Mesendoderm (in vitro differentiated cells): ENCODE data around the gene FTH1.
"Not testable (repeated sequence)": the region's sequence is repeated elsewhere in the genome, so short reads cannot be mapped to it uniquely, and the experiment has no call there.

ENCODE experiments used
- DNase-seq: peaks from one replicate; pipeline ENCODE4 v3.0.0; 2013
- H2AK5ac ChIP-seq: 2 replicates; pipeline ENCODE4 v1.6.1; 2013; ENCODE audit warnings: low read length, inconsistent platforms
- H2BK120ac ChIP-seq: 2 replicates; pipeline ENCODE4 v1.6.1; 2013; ENCODE audit warnings: low read depth, mild to moderate bottlenecking, low read length, moderate library complexity, mixed read lengths
- H2BK15ac ChIP-seq: replicated peaks from 2 replicates; pipeline ENCODE4 v1.6.1; 2013; ENCODE audit warnings: low read depth, mild to moderate bottlenecking, moderate library complexity
- H2BK5ac ChIP-seq: 2 replicates; pipeline ENCODE4 v1.6.1; 2013; ENCODE audit warnings: low read length, inconsistent platforms
- H3K18ac ChIP-seq: 2 replicates; pipeline ENCODE4 v1.6.1; 2013; ENCODE audit warnings: mild to moderate bottlenecking, low read length, mixed read lengths
- H3K23ac ChIP-seq: one replicate; pipeline ENCODE4 v1.6.1; 2013; ENCODE audit warnings: low read length
- H3K27ac ChIP-seq: 2 replicates; pipeline ENCODE4 v1.5.1; 2013; ENCODE audit warnings: low read depth, mild to moderate bottlenecking, inconsistent platforms, low read length, moderate library complexity
- H3K27me3 ChIP-seq: 2 replicates; pipeline ENCODE4 v1.6.1; 2013; ENCODE audit warnings: low read length, control low read depth, mild to moderate bottlenecking, inconsistent platforms; ENCODE audit not compliant: insufficient read depth, poor library complexity
- H3K36me3 ChIP-seq: 2 replicates; pipeline ENCODE4 v1.6.1; 2013; ENCODE audit warnings: low read length, inconsistent platforms; ENCODE audit not compliant: control insufficient read depth, insufficient read depth
- H3K4ac ChIP-seq: one replicate; pipeline ENCODE4 v1.6.1; 2013; ENCODE audit warnings: low read depth, mild to moderate bottlenecking, low read length, moderate library complexity
- H3K4me1 ChIP-seq: 2 replicates; pipeline ENCODE4 v1.6.1; 2013; ENCODE audit warnings: low read depth, low read length, inconsistent platforms; ENCODE audit not compliant: control insufficient read depth
- H3K4me2 ChIP-seq: 2 replicates; pipeline ENCODE4 v1.6.1; 2013; ENCODE audit warnings: low read length
- H3K4me3 ChIP-seq: 2 replicates; pipeline ENCODE4 v1.5.1; 2013; ENCODE audit warnings: mild to moderate bottlenecking, low read length
- H3K56ac ChIP-seq: one replicate; pipeline ENCODE4 v1.6.1; 2013; ENCODE audit warnings: low read length
- H3K79me1 ChIP-seq: 2 replicates; pipeline ENCODE4 v1.6.1; 2013; ENCODE audit warnings: low read length, inconsistent platforms
- H3K79me2 ChIP-seq: 2 replicates; pipeline ENCODE4 v1.6.1; 2013; ENCODE audit warnings: mild to moderate bottlenecking, low read length; ENCODE audit not compliant: control insufficient read depth, insufficient read depth
- H3K9ac ChIP-seq: 2 replicates; pipeline ENCODE4 v1.6.1; 2013; ENCODE audit warnings: low read length, inconsistent platforms
- H4K5ac ChIP-seq: one replicate; pipeline ENCODE4 v1.6.1; 2013; ENCODE audit warnings: low read length
- H4K8ac ChIP-seq: one replicate; pipeline ENCODE4 v1.6.1; 2013; ENCODE audit warnings: low read depth, mild to moderate bottlenecking, control low read depth, low read length, moderate library complexity
- WGBS: extraction: QIAGEN DNeasy Blood & Tissue Kit; methylation state at CpG from one replicate; pipeline ENCODE4 v1.1.7; 2013; ENCODE audit warnings: low lambda C conversion rate, missing lambda C conversion rate; ENCODE audit not compliant: insufficient coverage; ENCODE audit errors: extremely low coverage; 5-methylcytosine and 5-hydroxymethylcytosine counted together

Gene FTH1

DNA sequence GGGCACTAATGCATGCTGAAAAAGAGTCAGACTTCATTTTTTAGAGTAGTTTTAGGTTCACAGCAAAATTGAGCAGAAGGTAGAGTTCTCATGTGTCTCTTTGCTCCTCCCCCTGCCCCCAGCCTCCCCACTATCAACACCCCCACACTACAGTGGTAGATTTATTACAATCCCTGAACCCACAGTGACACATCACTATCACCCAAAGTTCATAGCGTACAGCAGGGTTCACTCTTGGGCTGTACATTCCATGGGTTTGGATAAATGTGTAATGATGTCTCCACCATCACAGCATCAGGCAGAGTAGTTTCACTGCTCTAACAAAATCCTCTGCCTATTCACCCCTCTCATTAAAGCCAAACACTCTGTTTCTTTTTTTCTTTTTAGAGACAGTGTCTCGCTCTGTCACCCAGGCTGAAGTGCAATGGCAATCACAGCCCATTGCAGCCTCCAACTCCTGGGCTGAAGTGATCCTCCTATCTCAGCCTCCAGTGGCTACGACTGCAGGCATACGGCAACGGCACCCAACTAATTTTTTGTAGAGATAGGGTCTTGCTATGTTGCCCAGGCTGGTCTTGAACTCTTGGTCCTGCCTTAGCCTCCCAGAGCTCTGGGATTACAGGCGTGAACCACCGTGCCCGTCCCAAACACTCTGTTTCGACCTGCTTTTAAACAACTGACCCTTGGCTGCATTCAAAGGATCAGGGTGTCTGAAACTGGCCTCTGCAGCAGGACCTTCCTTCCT, 13.2 kb downstream of the FTH1 start:
- Histone ChIP-seq H3K27me3 (no peaks in the 10 kb centered on the region), H3K79me2 (no peaks in the 10 kb centered on the region), H3K79me1 (no peaks in the 10 kb centered on the region), H3K4me3 (no peak overlapping the region), H3K27ac (no peak overlapping the region), H3K18ac (no peak overlapping the region), H2AK5ac (no peak overlapping the region), H3K56ac (peak overlapping the region; percentile 80), H2BK15ac (no peak overlapping the region), H3K23ac (no peak overlapping the region), H3K36me3 (no peaks in the 10 kb centered on the region), H4K8ac (no peak overlapping the region), H3K4me2 (no peak overlapping the region), H3K4ac (no peak overlapping the region), H4K5ac (no peak overlapping the region), H3K4me1 (peaks cover 1% of the 10 kb centered on the region), H2BK5ac (no peak overlapping the region), H3K9ac (no peak overlapping the region), H2BK120ac (no peak overlapping the region)
- DNase-seq = no peak
- WGBS = no CpG with 5 or more reads among the region's 9 CpGs

DNA sequence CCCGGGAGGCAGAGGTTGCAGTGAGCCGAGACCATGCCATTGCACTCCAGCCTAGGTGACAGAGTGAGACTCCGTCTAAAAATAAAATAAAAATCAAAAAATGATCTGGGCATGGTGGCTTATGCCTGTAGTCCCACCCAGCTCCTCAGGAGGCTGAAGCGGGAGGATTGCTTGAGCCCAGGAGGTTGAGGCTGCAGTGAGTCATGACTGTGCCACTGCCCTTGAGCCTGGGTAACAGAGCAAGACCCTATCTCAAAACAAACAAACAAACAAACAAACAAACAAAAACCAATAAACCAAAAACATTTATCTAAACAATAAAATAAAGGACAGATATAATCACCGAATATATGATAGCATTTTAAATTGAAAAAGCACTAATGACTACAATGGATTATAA, 13.8 kb downstream of the FTH1 start:
- H4K5ac ChIP-seq, H3K4me2 ChIP-seq, H2BK5ac ChIP-seq, H3K79me2 ChIP-seq, H2BK15ac ChIP-seq, H3K4ac ChIP-seq, DNase-seq, H3K79me1 ChIP-seq, H3K27ac ChIP-seq, H3K18ac ChIP-seq, H3K4me1 ChIP-seq, H3K56ac ChIP-seq, H2BK120ac ChIP-seq, H3K23ac ChIP-seq, H2AK5ac ChIP-seq, H3K27me3 ChIP-seq, H3K4me3 ChIP-seq, H4K8ac ChIP-seq, H3K9ac ChIP-seq, H3K36me3 ChIP-seq: not testable (repeated sequence)
- WGBS = 100% methylated on average over 1 of the region's 5 CpGs

DNA sequence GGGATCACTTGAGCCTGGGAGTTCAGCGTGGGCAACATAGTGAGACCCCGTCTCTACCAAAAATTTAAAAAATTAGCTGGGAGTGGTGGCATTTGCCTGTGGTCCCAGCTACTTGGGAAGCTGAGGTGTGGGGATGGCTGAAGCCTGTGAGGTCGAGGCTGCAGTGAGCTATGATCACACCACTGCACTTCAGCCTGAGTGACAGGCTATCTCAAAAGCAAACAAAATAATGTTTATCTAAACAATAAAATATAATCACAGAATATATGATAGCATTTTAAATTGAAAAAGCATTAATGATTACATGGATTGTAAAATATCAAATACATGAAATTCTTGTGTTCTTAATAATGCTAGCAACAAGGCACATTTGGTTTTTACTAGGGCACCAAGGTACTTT, 14.6 kb downstream of the FTH1 start:
- Histone ChIP-seq H3K18ac (no peak overlapping the region), H3K4me2 (no peak overlapping the region), H3K4me1 (peaks cover 1% of the 10 kb centered on the region), H2AK5ac (no peak overlapping the region), H3K79me2 (no peaks in the 10 kb centered on the region), H3K56ac (no peak overlapping the region), H2BK5ac (no peak overlapping the region), H3K36me3 (no peaks in the 10 kb centered on the region), H3K9ac (no peak overlapping the region), H3K79me1 (no peaks in the 10 kb centered on the region), H3K27me3 (no peaks in the 10 kb centered on the region), H3K4me3 (no peak overlapping the region), H3K23ac (no peak overlapping the region), H4K8ac (no peak overlapping the region), H4K5ac (no peak overlapping the region), H3K4ac (no peak overlapping the region), H2BK15ac (no peak overlapping the region), H3K27ac (no peak overlapping the region), H2BK120ac (no peak overlapping the region)
- WGBS = no CpG with 5 or more reads among the region's 3 CpGs
- DNase-seq = no peak

DNA sequence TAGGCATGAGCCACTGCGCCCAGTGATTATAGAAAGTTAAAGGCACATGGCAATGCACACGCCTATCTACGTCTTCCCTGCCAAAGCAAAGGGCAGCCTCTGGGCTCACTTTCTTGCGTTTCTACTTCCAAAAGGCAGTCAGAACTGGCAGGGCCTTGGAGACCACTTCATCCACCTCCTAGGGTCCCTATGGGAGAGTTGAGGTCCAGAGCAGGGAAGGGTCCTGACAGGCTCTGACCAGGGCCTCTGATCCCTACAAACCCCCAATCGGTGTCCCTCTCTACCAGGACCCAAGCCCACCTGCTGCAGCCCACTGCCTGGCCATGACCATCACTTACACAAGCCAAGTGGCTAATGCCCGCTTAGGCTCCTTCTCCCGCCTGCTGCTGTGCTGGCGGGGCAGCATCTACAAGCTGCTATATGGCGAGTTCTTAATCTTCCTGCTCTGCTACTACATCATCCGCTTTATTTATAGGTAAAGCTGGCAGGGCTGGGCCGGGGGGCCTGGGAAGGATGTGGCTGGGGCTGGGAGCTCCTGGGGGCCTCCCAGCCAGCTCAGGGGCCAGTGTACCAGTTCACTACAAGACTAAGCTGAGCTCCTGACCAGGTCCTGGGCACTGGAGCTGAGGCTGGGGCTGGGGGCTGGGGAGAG, 15.8 kb downstream of the FTH1 start:
- H3K27ac ChIP-seq = no peak overlapping the region
- H2BK15ac ChIP-seq = no peak overlapping the region
- H3K79me1 ChIP-seq = no peaks in the 10 kb centered on the region
- H3K56ac ChIP-seq = peak overlapping the region; percentile 25
- H2BK5ac ChIP-seq = no peak overlapping the region
- H3K4ac ChIP-seq = no peak overlapping the region
- H3K36me3 ChIP-seq = no peaks in the 10 kb centered on the region
- H3K23ac ChIP-seq = no peak overlapping the region
- peaks cover 1% of the 10 kb centered on the region for H3K4me1 ChIP-seq
- no peak for DNase-seq
- no peak overlapping the region for H2BK120ac ChIP-seq
- no peak overlapping the region for H2AK5ac ChIP-seq
- no peak overlapping the region for H4K8ac ChIP-seq
- H3K18ac ChIP-seq = no peak overlapping the region
- H3K4me3 ChIP-seq = no peak overlapping the region
- WGBS = no CpG with 5 or more reads among the region's 11 CpGs
- no peak overlapping the region for H3K4me2 ChIP-seq
- no peaks in the 10 kb centered on the region for H3K27me3 ChIP-seq
- no peaks in the 10 kb centered on the region for H3K79me2 ChIP-seq
- H4K5ac ChIP-seq = no peak overlapping the region
- no peak overlapping the region for H3K9ac ChIP-seq

DNA sequence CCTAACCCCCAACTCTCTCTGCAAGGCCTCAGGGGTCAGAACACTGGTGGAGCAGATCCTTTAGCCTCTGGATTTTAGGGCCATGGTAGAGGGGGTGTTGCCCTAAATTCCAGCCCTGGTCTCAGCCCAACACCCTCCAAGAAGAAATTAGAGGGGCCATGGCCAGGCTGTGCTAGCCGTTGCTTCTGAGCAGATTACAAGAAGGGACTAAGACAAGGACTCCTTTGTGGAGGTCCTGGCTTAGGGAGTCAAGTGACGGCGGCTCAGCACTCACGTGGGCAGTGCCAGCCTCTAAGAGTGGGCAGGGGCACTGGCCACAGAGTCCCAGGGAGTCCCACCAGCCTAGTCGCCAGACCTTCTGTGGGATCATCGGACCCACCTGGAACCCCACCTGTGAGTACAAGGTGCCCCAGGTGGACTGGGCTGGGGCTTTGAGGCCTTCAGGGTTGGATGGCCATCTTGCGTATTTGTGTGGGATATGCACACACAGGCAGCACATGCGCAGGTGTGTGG, 17.3 kb downstream of the FTH1 start, which contains the start of gene BEST1:
TSS of gene BEST1 (plus strand) at position 317 of the 513 bp plus-strand sequence. CDS start 1,456 bp downstream, outside the sequence.
- Histone ChIP-seq H2AK5ac (no peak within 1 kb of the TSS), H4K8ac (no peak within 1 kb of the TSS), H3K27ac (peak within 1 kb of the TSS; percentile 53), H3K79me2 (no peaks in the 10 kb centered on the region), H3K4me2 (no peak within 1 kb of the TSS), H3K4me3 (no peak within 1 kb of the TSS), H4K5ac (no peak within 1 kb of the TSS), H2BK120ac (no peak within 1 kb of the TSS), H2BK5ac (no peak within 1 kb of the TSS), H3K27me3 (no peaks in the 10 kb centered on the region), H3K56ac (peak within 1 kb of the TSS; percentile 43), H2BK15ac (no peak within 1 kb of the TSS), H3K36me3 (no peaks in the 10 kb centered on the region), H3K9ac (peak within 1 kb of the TSS; percentile 16), H3K4ac (peak within 1 kb of the TSS; percentile 22), H3K79me1 (no peaks in the 10 kb centered on the region), H3K23ac (no peak within 1 kb of the TSS), H3K4me1 (peaks cover 1% of the 10 kb centered on the region), H3K18ac (peak within 1 kb of the TSS; percentile 34)
- WGBS = no CpG with 5 or more reads among the region's 8 CpGs
- DNase-seq = no peak
